GM21529 (cell line): ENCODE results near the gene C5orf52.
A peak's percentile ranks its signal among the peaks of the same experiment; 100 is the strongest.
"Not testable (repeated sequence)": the region's sequence is repeated elsewhere in the genome, so short reads cannot be mapped to it uniquely, and the experiment has no call there.

Experiments
- ATAC-seq: cut with Tn5 transposase; IDR thresholded peaks from one replicate; pipeline ENCODE4 v1.9.1; 2021; ENCODE audit not compliant: unreplicated experiment

Gene C5orf52

DNA sequence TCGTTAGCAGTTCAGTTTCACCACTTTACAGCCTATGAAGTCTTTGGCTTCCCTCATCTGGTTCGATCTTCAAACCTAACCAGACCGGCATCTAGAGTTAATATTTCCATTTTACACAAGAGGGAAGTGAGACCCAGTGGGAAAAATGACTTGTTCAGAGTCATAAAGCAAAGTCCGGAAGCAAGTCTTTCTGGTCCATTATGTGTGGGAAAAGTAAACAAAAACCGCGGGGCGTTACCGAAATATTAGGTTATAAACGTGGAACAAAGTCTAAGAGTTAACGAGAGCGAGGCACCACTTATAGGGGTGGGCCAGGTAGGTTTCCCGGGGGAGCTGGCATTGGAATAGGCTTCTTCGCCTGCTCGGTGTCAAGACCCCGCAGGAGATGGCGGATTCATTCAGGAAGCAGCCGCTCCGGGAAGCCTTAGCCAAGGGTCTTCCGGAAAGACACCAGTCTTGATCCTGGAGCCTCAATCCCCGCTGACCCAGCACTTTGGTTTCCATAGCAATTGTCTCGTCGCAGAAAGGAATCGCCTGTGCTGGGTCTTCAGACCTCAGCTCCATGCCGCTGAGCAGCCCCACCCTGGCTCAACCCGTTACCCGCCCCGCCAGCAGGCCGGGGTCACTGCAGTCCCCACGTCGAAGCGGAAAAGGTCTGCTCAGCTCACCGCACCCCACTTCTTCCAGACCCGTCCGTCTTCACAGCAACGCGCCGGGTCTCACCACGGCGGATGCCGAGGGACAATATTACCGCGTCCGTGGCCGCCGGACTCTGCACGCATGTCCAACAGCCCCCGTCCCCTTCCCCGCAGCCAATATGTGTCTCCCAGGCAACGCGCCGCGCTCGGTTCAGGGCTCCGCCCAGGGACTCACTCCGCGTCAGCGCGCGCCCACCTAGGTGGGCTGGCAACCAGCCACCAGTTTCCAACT, at the start of gene C5orf52:
Gene C5orf52 (plus strand): TSS at position 872 of the 930 bp plus-strand sequence. CDS start 82 bp downstream, outside the sequence.
- ATAC-seq, result peak; percentile 37

DNA sequence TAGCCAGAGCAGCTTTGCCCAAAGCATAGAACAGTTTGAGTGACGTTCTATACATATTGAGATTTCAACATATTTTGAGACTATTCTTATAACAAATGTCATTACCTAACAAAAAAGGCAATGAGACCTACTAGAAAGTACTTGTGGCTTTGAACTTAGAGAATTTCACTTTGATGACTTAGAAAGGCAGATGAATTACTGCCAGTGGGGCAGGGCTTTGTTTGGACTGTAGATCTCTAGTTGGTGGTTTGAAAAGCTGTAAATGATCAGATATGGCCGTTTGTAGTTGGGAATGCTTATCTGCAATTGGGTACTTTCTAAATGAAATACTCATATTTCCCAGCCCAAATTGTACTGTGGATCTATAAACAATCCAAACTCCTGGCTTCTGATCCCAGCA, 47.2 kb upstream of the C5orf52 start:
- no peak for ATAC-seq

DNA sequence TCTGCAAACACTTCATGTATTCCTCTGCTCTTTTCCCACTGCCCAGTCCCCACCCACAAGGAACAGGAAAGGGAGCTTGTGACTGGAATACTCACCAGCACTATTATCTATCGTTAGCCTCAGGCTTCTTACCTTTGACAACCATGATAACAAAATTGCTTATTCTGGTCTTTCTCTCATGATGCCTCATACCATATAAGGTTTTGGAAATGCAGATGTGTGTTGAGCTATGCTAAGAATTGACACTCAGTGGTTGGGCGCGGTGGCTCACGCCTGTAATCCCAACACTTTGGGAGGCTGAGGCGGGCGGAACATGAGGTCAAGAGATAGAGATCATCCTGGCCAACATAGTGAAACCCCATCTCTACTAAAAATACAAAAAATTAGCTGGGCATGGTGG, 44.5 kb upstream of the C5orf52 start:
- ATAC-seq, result no peak

DNA sequence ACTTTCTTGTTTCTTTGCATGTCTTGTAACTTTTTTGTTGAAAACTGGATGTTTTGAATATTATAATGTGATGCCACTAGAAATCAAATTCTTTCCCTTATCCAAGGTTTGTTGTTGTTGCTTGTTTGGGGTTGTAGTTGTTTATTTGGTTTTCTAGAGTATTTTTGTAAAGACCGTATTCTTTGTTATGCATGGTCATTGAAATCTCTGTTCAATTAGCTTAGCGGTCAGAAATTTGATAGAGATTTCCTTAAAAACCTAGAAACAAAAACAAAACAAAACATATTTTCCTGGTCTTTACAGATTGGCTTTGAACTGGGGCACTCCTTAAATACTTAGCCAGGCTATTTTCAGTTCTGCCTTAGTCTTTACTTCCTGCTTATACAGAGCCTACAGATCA, 41.0 kb upstream of the C5orf52 start:
- ATAC-seq, result no peak

DNA sequence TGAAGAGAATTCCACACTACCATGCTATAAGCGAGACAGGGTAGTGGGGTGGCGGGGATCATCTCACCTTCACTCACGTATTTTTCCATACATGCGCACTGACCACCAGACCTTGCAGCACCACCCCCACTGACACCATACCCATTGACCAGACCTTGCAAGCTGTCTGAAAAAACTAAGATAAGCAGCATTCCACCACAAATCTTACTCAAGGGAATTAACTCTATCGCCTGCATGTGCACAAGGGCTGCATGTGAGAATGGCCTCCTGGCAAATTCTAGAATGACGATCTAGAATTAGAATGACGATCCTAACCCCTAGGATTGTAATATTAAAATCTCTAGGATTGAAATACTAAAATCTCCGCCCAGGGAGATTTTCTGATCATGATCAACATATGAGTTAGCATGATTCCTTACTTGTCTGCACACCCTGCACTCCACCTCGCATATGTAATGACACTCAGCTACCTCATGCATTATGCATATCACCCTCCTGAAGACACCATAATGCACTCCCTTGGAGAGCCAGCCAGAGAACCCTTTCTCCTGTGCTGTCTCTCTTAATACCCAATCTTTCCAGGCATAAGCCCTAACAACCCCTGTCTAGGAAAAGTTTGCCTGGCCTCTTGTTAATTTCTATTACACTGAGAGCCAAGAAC, 30.8 kb upstream of the C5orf52 start:
- ATAC-seq, result no peak

DNA sequence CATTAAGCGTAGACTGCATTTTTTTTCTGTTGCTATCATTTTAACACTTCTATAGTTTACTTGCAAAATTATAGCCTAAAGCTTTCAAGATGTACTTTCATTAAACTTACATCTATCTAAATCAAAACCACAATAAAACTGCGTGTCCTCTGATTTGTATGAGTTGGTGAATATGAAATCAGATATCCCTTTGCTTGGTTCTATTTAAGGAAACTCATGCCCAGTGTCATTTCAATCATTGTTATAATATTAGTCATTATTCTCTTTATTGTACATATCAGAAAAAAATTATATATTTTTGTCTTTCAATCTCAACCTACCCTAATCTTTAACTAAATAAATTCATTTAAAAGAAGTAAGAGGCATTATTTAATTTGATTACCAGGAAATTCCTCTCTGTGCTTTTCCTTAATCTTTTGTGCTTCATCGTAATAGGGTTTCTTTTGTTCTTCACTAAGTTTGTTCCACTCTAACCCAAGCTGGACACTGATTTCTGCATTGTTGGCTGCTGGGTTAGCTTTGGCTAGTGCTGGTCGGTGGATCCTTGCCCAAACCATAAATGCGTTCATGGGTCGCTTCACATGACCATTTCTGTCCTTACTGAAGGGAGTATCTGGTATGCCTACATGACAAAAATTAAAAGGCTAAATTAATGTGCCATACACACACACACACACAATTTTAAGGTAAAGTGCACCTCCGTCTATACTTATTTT, 22.9 kb upstream of the C5orf52 start:
- no peak for ATAC-seq

DNA sequence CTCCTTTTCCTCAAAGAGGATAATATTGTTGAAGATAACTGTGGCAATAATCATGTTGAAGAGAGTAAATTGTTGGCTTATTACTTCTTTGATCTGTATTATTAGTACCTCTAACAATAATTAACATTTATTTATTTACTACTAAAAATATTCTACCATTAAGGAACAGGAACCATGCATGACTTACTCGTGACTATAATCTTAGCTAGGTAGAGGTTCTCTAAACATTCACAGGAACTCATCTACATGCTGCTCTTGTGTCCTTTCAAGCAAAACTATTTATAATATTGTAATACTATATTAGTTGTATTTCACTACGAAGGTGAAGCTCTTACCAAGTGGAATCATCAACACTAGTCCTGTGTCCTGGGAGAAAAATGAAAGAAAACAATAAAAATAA, 22.2 kb upstream of the C5orf52 start:
- ATAC-seq, result no peak

DNA sequence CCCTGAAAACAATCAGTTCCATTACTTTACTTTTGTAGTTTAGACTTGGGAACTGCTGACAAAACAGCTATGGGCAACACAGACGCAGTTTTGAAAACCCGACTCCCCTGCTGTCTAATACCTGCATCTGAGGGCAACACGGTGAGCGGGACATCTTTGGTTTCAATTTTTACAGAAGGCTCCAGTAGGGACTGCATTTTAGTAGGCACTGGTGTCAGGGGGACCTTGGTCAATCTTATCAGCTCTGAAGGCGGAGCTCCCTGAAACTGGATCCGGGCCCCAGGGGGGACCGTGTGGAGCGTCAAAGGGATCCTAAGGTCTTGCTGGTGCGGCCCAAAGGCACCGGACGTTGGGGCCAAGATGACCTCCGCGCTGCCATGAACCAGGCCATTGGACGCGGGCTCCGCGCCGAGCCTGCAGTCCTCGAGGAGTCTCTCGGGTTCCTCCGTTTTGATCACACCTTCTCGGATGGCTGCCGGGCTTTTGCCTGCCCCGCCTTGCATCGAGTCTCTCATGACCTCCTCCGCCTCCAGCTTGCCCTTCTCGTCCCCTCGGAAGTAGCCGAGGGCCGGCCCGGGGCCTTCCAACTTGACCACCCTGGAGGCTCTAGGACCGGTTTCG, 20.2 kb upstream of the C5orf52 start:
- ATAC-seq, result no peak

DNA sequence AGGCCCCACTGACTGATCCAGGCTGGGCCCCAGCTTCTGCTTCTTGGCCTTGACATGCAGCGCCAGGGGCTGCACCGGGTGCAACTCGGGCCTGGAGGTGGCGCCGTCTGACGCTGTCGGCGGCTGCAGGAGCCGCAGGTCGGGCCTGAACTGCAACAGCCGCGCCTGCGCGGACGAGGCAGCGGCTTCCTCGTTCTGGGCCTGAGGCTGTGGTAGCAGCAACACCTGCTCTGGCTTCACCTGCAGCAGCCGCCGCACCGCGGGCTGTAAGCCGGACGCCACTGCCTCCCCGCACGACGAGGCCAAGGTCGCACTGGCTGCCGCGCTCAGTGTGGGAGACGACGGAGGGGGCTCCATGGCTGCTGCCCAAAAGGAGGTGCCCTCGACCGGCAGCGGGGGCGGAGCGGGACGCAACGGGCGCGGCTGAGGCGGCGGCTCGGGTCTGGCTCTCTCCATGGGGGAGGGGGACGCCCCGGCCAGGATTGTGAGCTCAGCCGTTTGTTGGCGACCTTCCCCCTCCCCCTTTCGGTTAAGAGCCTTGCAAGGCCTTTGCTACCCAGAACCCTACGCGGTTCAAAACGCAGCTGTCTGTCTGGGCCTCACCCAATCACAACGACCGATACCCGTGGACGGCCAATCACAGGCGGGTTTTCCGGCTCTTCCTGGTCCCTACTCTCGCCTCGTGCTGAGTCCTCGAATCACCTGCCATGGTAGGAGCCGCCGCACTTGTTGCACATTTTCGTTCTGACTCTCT, 19.5 kb upstream of the C5orf52 start:
- ATAC-seq, result peak; percentile 92

DNA sequence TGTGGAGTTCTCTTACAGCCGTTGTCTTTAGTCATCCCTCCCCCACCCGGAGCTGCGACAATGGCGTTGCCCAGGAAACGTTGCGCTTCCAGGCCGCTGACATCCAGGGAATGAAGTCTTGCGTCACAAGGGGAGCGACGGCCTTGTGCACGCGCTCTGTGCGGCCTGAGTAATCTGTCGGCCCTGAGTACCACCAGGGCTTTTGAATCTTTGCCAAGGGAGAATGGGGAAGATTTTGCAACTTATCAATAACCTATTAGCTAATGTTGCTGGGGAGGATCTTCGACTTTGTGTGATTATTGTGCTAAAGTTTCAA, 19.0 kb upstream of the C5orf52 start, which contains the start of gene SOX30:
Gene SOX30 (minus strand): TSS at position 62 of the 316 bp plus-strand sequence. CDS start 360 bp downstream, outside the sequence.
- ATAC-seq, result no peak

DNA sequence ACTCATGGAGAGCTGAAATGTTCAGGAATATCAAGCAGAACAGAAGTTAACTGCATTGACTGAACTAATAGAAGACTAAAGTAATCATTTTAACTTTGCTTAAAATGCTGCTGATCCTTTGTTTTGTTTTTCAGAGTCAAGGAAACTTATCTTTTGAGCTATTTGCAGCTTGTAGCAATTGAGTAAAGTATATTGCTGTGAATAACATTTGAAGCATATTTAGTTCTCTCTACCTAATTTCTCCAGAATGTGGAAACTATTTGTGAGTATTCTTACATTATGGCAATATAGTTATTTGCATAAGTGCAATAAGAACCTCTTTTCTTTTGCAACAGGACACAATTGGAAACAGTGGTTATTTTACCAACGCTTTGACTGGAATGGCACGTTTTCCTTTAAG, 13.8 kb upstream of the C5orf52 start:
- no peak for ATAC-seq

DNA sequence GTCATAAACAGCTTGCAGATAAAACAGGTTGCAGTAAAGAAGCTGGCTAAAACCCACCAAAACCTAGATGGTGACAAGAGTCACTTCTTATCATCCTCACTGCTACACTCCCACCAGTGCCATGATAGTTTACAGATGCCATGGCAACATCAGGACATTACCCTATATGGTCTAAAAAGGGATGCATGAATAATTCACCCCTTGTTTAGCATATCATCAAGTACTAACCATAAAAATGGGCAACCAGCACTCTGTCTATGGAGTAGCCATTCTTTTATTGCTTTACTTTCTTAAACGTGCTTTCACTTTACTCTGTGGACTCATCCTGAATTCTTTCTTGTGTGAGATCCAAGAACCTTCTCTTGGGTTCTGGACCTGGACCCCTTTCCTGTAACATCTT, 12.4 kb upstream of the C5orf52 start:
- ATAC-seq, result no peak

DNA sequence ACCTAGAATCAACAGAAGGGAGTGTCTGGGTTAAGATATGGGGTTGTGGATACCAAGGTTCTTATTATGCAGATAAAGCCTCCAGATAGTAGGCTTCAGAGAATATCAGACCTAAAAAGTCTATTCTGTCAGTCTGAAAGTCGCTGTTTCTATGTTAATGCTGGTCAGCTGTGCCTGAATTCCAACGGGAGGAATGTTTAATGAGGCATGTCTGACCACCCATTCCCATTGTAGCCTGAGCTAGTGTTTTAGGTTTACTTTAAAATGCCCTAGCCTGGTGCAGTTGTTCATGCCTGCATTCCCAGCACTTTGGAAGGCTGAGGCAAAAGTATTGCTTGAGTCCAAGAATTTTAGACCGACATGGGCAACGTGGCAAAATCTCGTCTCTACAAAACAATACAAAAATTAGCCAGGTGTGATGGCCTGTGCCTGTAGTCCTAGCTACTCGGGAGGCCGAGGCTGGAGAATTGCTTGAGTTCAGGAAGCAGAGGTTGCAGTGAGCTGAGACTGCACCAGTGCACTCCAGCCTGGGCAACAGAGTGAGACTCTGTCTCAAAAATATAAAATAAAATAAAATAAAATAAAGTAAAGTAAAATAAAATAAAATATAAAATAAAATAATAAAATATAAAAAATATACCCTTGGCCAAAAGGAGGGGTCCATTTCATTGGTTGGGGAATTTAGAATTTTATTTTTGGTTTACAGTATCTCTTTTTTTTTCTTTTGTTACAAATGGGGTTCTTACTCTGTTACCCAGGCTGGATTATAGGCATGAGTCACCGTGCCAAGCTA, 11.3 kb upstream of the C5orf52 start:
- ATAC-seq, result no peak

DNA sequence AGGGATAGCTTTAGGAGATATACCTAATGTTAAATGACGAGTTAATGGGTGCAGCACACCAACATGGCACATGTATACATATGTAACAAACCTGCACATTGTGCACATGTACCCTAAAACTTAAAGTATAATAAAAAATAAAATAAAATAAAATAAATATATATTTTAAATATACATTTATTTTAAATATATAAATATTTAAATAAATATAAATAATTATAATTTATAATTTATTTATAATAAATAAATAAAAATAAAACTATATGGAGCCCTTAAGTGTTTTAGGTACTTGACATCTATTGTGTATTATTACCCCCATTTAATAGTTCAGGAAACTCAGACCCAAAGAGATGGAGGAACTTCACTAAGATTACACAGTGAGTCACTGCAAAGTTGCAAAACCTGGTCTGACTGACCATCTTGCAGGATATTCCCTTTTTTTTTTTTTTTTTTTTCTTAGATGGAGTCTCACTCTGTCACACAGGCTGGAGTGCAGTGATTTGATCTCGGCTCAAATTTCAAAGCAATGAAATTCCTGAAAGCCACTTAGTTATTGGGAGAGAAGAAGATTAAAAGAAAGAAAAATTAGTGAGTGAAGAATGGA, 5.8 kb upstream of the C5orf52 start:
- ATAC-seq, result no peak

DNA sequence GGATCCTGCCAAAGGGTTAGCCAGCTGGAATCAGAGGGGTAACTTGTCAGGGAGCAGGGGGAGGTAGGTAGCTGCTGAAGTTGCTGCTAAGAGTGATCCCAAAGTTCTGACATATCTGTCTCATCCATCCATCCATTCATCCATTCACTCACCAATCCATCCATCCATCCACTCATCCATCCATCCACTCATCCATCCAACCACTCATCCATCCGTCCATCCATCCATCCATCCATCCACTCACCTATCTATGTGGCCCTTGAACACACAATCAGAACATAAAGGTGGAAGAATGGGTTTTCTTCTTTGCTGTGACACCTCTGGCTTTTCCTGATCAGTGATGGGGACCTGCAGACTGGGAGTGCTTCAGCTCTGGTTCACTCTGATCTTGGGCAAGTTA, 3.0 kb upstream of the C5orf52 start:
- ATAC-seq, result no peak

DNA sequence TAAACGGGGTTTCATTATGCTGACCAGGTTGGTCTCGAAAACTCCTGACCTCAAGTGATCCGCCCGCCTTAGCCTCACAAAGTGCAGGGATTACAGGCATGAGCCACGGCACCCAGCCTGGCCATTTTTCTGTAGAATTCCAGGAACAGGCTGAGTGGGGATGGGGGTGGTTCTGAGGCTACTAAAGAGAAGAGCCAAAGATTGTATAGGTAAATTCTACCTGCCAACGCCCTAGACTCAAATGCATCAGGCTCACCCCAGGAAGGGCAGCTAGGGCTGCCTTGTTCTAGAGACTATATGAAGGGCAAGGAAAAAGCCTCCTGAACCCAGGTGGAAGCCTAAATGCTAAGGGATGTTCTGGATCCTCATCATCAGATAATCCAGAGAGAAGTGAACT, 1.6 kb upstream of the C5orf52 start:
- ATAC-seq, result no peak

DNA sequence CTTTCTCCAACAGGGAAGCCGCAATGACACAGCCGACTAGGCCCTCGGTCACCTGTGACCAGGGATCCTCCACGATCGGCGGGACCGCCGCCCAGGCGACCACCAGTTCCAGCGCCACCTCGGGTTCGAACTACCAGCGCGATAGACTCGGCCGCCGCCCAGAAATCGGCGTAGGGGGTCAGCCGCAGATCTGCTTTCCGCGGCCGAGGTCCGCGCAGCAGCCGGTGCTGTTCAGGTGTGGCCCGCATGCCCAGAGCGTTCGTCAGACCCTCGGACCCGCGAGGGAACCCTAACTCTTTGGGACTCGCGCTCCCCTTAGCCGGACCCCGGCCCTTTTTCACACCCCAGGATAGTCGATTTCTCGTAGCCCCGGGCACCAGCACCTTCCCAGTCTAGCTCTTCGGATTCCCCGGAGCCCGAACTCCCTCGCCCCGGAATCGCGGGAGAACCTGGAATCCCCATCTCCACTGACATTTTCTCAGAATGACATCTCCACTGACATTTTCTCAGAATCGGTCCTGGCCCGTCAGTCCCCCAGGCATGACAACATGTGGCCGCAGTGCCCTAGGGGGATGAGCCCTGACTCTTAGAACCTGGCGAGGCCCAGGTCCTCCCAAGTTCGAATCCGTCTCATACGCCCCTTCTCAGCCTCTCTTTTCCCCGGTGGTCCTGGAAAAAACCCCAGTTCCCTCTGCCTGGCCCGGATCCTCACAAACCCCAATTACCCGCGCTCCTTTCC, 428 bp downstream of the C5orf52 start:
- ATAC-seq, result no peak

DNA sequence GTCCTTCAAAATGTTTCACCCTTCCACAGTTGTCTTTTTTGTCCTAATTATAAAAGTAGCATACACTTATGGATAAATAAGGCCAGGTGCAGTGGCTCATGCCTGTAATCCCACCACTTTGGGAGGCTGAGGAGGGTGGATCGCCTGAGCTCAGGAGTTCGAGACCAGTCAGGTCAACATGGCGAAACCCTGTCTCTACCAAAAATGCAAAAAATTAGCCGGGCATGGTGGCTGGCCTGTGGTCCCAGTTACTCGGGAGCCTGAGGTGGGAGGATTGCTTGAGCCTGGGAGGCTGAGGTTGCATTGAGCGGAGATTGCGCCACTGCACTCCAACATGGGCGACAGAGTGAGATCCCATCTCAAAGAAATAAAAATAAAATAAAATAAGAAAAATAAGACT, 1.6 kb downstream of the C5orf52 start:
- no peak for ATAC-seq

DNA sequence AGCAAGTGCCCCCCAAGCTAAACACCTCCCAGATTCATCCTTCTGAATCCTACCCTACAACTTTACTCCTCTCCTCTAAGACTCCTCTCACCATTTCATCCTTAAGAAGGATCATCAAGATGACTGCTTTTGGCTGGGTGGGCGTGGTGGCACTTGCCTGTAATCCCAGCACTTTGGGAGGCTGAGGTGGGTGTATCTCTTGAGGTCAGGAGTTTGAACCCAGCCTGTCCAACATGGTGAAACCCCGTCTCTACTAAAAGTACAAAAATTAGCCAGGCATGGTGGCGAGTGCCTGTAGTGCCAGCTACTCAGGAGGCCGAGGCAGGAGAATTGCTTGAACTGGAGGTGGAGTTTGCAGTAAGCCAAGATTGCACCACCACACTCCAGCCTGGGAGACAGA, 3.0 kb downstream of the C5orf52 start:
- ATAC-seq, result not testable (repeated sequence)
